ENCODE data around the gene CDH3. TPM values are rescaled to one million over a fixed set of nuclear protein-coding genes. Genes with fewer than 3 reads are reported as not detected.

The CDH3 gene
- total RNA-seq, 1 donor from 2014 or later: 3.6 TPM

DNA sequence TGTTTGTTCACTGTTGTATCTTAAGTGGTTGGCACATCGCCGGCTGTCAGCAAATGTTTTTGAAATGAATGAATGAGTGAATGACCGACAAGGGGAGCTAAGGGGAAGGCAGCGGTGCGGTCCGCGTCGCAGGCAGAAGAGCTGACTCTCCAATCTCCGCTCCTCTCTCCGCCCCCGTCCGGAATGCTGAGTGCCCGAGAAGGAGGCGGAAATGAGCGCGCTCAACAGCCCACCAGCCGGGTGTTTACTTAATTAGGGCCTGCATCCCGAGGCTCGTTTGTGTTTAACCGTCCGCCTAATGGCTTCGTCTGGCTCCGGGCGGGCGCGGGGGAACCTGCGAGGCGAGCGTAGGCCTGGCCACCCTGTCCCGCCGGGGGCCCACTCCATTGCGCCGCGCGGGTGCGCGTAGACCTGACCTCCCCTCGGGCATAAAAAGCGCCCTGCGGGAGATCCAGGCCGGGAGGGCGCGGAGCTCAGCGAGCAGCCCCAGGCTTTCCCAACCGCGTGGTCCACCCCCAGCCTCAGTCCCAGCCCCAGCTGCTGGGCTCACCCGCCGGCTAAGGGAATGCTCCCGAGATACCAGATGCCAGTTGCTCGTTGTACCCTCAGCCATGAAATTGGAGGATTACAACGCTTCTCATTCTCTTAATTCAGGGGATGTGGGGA lies 2.5 kb upstream of the CDH3 start:
- no peaks in the 10 kb centered on the region for H3K36me3 Mint-ChIP-seq (ENCODE audit: unreplicated experiment)
- peak overlapping the region; percentile 59 for H3K4me3 Mint-ChIP-seq (ENCODE audit: unreplicated experiment)
- H3K9me3 Mint-ChIP-seq (ENCODE audit: unreplicated experiment): peaks cover 5% of the 10 kb centered on the region
- no peak for DNase-seq (ENCODE audit: extremely low spot score, unreplicated experiment)
- TF ChIP-seq, protein P1, sequence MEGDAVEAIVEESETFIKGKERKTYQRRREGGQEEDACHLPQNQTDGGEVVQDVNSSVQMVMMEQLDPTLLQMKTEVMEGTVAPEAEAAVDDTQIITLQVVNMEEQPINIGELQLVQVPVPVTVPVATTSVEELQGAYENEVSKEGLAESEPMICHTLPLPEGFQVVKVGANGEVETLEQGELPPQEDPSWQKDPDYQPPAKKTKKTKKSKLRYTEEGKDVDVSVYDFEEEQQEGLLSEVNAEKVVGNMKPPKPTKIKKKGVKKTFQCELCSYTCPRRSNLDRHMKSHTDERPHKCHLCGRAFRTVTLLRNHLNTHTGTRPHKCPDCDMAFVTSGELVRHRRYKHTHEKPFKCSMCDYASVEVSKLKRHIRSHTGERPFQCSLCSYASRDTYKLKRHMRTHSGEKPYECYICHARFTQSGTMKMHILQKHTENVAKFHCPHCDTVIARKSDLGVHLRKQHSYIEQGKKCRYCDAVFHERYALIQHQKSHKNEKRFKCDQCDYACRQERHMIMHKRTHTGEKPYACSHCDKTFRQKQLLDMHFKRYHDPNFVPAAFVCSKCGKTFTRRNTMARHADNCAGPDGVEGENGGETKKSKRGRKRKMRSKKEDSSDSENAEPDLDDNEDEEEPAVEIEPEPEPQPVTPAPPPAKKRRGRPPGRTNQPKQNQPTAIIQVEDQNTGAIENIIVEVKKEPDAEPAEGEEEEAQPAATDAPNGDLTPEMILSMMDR (IDR thresholded peaks at IDR 0.05): no peak
- H3K27ac Mint-ChIP-seq (ENCODE audit: unreplicated experiment): peak overlapping the region; percentile 27
- H3K27me3 Mint-ChIP-seq (ENCODE audit: unreplicated experiment): no peaks in the 10 kb centered on the region
- H3K4me1 Mint-ChIP-seq (ENCODE audit: unreplicated experiment): peaks cover 29% of the 10 kb centered on the region

DNA sequence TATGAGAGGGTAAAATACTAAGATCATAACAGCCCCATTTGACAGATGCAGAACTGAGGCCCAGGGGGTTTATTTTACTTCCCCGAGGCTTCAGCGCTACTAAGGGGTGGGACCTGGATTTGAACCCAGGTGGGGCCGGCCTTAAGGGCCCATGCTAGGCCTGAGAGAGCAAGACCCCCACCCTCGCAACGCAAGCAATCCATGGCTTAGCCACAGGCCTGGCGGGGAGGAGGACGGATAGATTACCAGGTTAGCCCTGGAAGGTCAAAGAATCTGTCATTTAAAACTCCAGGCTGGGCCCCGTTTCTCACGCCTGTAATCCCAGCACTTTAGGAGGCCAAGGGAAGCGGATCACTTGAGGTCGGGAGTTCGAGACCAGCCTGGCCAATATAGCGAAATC lies 1.9 kb upstream of the CDH3 start:
- DNase-seq (ENCODE audit: extremely low spot score, unreplicated experiment): no peak
- no peak overlapping the region for H3K4me3 Mint-ChIP-seq (ENCODE audit: unreplicated experiment)
- no peak overlapping the region for H3K27ac Mint-ChIP-seq (ENCODE audit: unreplicated experiment)
- TF ChIP-seq, protein P1 (IDR thresholded peaks at IDR 0.05): no peak
- H3K27me3 Mint-ChIP-seq (ENCODE audit: unreplicated experiment): no peaks in the 10 kb centered on the region
- peaks cover 29% of the 10 kb centered on the region for H3K4me1 Mint-ChIP-seq (ENCODE audit: unreplicated experiment)
- peaks cover 4% of the 10 kb centered on the region for H3K9me3 Mint-ChIP-seq (ENCODE audit: unreplicated experiment)
- no peaks in the 10 kb centered on the region for H3K36me3 Mint-ChIP-seq (ENCODE audit: unreplicated experiment)

DNA sequence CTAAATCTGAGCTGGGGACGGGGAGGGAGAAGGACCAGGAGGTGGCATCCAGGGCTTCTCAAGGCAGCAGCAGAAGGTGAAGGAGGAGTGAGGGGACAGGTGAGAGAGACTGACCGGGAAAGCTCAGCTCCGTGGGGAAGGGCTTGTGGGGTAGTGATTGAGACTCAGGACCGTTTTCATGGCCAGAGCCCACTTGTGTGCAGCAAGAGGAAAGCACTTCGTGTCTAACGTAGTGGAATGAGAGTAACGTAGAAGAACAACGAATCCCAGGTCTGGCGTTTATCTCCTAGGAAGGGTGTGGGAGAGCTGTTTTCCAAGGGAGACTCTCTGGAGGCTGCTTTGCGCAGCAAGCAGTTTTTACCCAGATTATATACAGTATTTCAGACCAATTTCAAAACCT lies 1.3 kb upstream of the CDH3 start:
- Mint-ChIP-seq H3K27ac (ENCODE audit: unreplicated experiment) (no peak overlapping the region), H3K36me3 (ENCODE audit: unreplicated experiment) (no peaks in the 10 kb centered on the region), H3K4me3 (ENCODE audit: unreplicated experiment) (peak overlapping the region; percentile 54), H3K27me3 (ENCODE audit: unreplicated experiment) (no peaks in the 10 kb centered on the region), H3K4me1 (ENCODE audit: unreplicated experiment) (peaks cover 29% of the 10 kb centered on the region), H3K9me3 (ENCODE audit: unreplicated experiment) (no peaks in the 10 kb centered on the region)
- TF ChIP-seq, protein P1 (IDR thresholded peaks at IDR 0.05): no peak
- no peak for DNase-seq (ENCODE audit: extremely low spot score, unreplicated experiment)

DNA sequence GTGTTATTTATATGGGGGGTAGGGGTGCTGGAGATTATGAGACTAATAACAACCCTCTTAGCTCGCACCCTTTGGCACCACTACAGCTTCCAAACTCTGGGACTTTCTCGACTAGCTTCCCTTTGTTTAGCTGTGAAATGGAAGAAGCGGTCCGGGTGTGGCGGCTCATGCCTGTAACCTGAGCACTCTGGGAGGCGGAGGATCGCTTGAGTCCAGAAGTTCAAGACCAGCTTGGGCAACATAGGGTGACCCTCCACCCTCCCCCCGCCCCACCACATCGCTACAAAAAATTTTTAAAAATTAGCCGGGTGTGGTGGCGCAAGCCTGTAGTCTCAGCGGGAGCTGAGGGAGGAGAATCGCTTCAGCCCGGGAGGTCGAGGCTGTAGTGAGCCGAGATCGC lies 814 bp upstream of the CDH3 start:
- no peak overlapping the region for H3K27ac Mint-ChIP-seq (ENCODE audit: unreplicated experiment)
- peak overlapping the region; percentile 65 for H3K4me3 Mint-ChIP-seq (ENCODE audit: unreplicated experiment)
- H3K27me3 Mint-ChIP-seq (ENCODE audit: unreplicated experiment): no peaks in the 10 kb centered on the region
- no peaks in the 10 kb centered on the region for H3K9me3 Mint-ChIP-seq (ENCODE audit: unreplicated experiment)
- DNase-seq (ENCODE audit: extremely low spot score, unreplicated experiment): no peak
- peaks cover 29% of the 10 kb centered on the region for H3K4me1 Mint-ChIP-seq (ENCODE audit: unreplicated experiment)
- TF ChIP-seq, protein P1 (IDR thresholded peaks at IDR 0.05): no peak
- no peaks in the 10 kb centered on the region for H3K36me3 Mint-ChIP-seq (ENCODE audit: unreplicated experiment)

DNA sequence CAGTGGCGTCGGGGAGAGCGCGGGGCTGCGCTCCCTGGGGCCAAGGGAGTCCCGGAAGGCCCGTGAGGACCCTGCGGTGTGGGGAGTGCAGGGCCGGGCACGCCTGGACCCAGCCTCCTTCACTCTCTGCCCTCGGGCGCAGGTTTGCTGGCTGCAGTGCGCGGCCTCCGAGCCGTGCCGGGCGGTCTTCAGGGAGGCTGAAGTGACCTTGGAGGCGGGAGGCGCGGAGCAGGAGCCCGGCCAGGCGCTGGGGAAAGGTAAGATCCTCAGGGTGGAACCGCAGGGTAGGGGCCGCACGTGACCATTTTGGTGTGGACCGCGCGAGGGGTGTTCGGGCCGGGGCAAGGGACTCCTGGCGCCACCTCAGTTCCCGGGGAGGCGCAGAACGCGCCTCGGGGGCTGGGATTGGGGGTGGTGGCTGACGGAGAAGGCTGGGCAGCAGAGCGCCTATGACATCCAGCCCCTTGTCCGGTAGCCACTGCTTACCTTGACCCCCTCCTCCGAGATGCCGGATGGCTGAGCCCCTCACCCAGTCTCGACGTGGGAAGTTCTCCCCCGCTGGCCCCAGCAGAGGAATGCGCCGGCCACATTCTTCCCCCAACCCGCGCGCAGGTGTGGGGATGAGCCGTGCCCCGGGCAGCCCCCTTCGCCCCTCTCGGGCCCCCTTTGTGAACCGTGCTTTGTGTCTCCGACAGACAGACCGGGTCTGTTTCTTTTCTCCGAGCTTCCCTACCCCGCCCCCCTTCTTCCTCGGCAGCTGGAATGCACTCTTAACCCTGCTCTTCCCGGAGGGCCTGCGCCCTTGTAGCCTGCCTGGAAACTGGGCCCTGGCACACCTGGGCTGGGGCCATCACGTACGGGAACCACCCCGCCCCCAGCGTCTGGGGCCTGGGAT lies 631 bp downstream of the CDH3 start:
- Mint-ChIP-seq H3K36me3 (ENCODE audit: unreplicated experiment) (no peaks in the 10 kb centered on the region), H3K27ac (ENCODE audit: unreplicated experiment) (no peak overlapping the region), H3K9me3 (ENCODE audit: unreplicated experiment) (no peaks in the 10 kb centered on the region), H3K4me1 (ENCODE audit: unreplicated experiment) (peaks cover 29% of the 10 kb centered on the region), H3K4me3 (ENCODE audit: unreplicated experiment) (peak overlapping the region; percentile 68), H3K27me3 (ENCODE audit: unreplicated experiment) (no peaks in the 10 kb centered on the region)
- DNase-seq (ENCODE audit: extremely low spot score, unreplicated experiment): peak; percentile 84
- TF ChIP-seq, protein P1 (IDR thresholded peaks at IDR 0.05): no peak
